ENCODE data around the gene PIGM. TPM values are rescaled to one million over a fixed set of nuclear protein-coding genes. Genes with fewer than 3 reads are reported as not detected.

Gene PIGM
- total and polyA plus RNA-seq, 8 donors, result 7.0 to 13.2 (median 12.0) TPM

GRCh38 chr1:160046494-160047110, 14.8 kb upstream of the PIGM start:
- Histone ChIP-seq H3K4me1 (peaks cover 5 to 8% of the 10 kb centered on the region in 2 donors), H3K4me3 (no peak overlapping the region), H3K27me3 (peaks cover 0 to 17% of the 10 kb centered on the region in 2 donors), H3K27ac (no peak overlapping the region), H3K9me3 (no peaks in the 10 kb centered on the region), H3K36me3 (no peaks in the 10 kb centered on the region)
- peak in 2 of 4 donors; percentile 46 to 61 for DNase-seq
- ATAC-seq, result peak; percentile 93
- intact Hi-C loops (cut with DNase I), result no loop called here
- TF ChIP-seq CTCF (IDR thresholded peaks at IDR 0.05), result peak; percentile 42 to 53

- intact Hi-C loops (cut with DNase I), result no loop called here
- no peak overlapping the region for H3K27ac ChIP-seq
- no peak for TF ChIP-seq CTCF (IDR thresholded peaks at IDR 0.05)
- no peaks in the 10 kb centered on the region for H3K9me3 ChIP-seq
- H3K36me3 ChIP-seq, result no peaks in the 10 kb centered on the region
- H3K27me3 ChIP-seq, result peaks cover 0 to 11% of the 10 kb centered on the region in 2 donors
- ATAC-seq (no peak), DNase-seq (no peak)
- H3K4me1 ChIP-seq, result peaks cover 5 to 8% of the 10 kb centered on the region in 2 donors
- H3K4me3 ChIP-seq, result no peak overlapping the region
These were observed 13.9 kb upstream of the PIGM start for GRCh38 chr1:160045653-160046052.

GRCh38 chr1:160043543-160043942, 11.8 kb upstream of the PIGM start:
- DNase-seq (no peak), ATAC-seq (no peak)
- Histone ChIP-seq H3K9me3 (no peaks in the 10 kb centered on the region), H3K4me1 (peaks cover 5 to 8% of the 10 kb centered on the region in 2 donors), H3K27ac (no peak overlapping the region), H3K36me3 (no peaks in the 10 kb centered on the region), H3K4me3 (no peak overlapping the region), H3K27me3 (peaks cover 0 to 11% of the 10 kb centered on the region in 2 donors)
- intact Hi-C loops (cut with DNase I), result no loop called here
- no peak for TF ChIP-seq CTCF (IDR thresholded peaks at IDR 0.05)

- Histone ChIP-seq H3K36me3 (no peaks in the 10 kb centered on the region), H3K4me3 (no peak overlapping the region), H3K4me1 (no peaks in the 10 kb centered on the region), H3K27ac (no peak overlapping the region), H3K9me3 (no peaks in the 10 kb centered on the region), H3K27me3 (no peaks in the 10 kb centered on the region)
- no peak for TF ChIP-seq CTCF (IDR thresholded peaks at IDR 0.05)
- DNase-seq (no peak), ATAC-seq (no peak)
- intact Hi-C loops (cut with DNase I), result no loop called here
These were observed 8.7 kb upstream of the PIGM start for GRCh38 chr1:160040476-160040875.

- Histone ChIP-seq H3K27ac (peak overlapping the region; percentile 5 to 72), H3K4me3 (peak overlapping the region; percentile 62 to 84), H3K36me3 (no peaks in the 10 kb centered on the region), H3K4me1 (peaks cover 6 to 31% of the 10 kb centered on the region in 2 donors), H3K9me3 (no peaks in the 10 kb centered on the region), H3K27me3 (no peaks in the 10 kb centered on the region)
- TF ChIP-seq CTCF (IDR thresholded peaks at IDR 0.05), result no peak
- intact Hi-C loops (cut with DNase I), result no loop called here
- ATAC-seq (peak; percentile 48), DNase-seq (no peak)
These were observed 503 bp upstream of the PIGM start for GRCh38 chr1:160032165-160032820.

Data from left lung (tissue), 10 donors.